Measurements from ENCODE around the gene CBFB. TPM values are rescaled to one million over a fixed set of nuclear protein-coding genes. Genes with fewer than 3 reads are reported as not detected.

The CBFB gene
- total RNA-seq, 2 experiments from 2014 or later, result 140 to 147 TPM

DNA sequence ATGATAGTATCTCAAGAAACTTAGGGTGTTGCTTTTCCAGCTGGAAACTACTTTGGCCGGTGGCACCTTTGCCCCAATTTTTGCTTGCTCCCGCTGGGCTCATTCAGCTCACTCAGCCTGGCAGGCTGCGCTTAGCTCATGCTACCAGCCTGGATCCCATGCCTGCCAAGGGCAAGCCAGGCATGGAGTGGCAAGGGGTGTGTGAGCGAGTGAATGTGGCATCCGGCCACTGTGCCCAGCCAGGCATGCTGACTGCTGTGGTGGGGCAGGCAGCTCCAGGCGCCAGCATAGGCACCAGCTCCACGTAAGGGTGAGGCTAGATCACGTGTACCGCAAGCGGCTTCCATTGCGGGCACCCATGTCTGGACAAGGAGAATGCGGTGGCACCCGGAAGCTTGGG lies 112.4 kb downstream of the CBFB start:
- CTCF ChIA-PET, result interaction anchor here (1.1 to 1.6 kb wide), 3 partner anchors 11 to 16 kb away, joined by 4 to 8 read pairs (median 4); no protein-coding TSS in a partner anchor

DNA sequence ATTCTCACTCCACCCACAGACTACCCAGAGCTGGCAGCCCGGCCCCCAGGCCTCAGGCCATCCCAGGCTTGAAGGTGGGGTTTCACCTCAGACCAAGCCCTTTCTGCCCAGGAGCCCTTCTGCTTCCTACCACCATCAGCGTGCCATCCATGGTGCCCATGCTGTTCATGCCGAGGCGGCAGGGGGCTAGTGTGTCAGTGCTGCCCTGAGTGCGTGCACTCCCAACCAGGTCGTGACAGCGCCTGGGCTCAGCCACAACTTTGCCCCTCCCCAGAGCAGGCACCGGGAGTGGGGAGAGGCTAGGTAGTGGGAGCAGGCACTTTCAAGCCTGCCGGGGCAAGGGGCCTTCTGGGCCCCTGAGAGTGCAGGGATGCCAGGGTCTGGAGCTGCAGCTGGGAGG lies 113.4 kb downstream of the CBFB start:
- POLR2A ChIA-PET, result no interaction called here
- CTCF ChIA-PET, result interaction anchor here (1.6 kb wide), 1 partner anchor 13 kb away, joined by 8 read pairs; no protein-coding TSS in a partner anchor

More for the DNA sequence above, 112.4 kb downstream of the CBFB start:
- POLR2A ChIA-PET, result no interaction called here

DNA sequence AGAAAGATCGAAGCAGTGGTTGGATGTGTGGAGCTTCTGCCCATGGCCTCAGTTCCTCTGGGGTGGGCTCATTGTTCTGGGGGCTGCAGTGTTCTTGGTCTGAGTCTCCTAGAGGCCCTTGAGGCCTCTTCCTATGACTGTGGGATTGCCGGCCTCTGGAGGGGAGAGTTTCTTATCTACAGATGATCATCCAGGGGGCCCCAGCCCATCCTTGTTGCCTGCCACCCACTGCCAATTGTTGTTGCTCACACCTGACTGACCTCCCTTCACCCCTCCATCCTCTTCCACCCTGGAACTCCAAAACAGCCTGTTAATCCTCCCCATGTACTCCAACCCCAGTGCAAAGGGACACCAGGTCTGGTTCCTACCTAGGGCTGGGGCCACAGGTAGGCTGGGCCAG lies 116.0 kb downstream of the CBFB start:
- CTCF ChIA-PET, result interaction anchor here (1.6 kb wide), 1 partner anchor 10 kb away, joined by 5 read pairs; no protein-coding TSS in a partner anchor
- POLR2A ChIA-PET, result no interaction called here

DNA sequence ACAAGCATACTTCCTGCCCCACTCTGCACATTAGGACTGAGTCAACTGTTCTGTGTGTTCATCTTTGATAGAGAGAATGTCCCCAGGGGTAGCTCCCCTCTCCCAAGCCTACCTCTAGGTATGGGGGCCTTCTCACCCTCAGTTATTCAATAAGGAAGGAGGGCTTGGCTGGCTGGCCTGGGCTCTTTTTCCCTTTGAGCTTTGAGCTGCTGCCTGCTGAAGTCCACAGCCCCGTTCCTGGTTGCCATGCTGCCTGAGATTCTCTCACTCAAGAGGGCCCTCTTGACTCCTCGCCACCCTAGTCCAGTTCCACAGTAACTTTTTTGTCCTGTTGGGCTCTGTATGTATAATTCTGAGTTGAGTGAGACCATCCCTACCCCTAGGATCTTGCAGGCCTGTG lies 116.8 kb downstream of the CBFB start:
- CTCF ChIA-PET, result interaction anchor here (1.6 kb wide), 1 partner anchor 9 kb away, joined by 5 read pairs; no protein-coding TSS in a partner anchor
- POLR2A ChIA-PET, result no interaction called here

DNA sequence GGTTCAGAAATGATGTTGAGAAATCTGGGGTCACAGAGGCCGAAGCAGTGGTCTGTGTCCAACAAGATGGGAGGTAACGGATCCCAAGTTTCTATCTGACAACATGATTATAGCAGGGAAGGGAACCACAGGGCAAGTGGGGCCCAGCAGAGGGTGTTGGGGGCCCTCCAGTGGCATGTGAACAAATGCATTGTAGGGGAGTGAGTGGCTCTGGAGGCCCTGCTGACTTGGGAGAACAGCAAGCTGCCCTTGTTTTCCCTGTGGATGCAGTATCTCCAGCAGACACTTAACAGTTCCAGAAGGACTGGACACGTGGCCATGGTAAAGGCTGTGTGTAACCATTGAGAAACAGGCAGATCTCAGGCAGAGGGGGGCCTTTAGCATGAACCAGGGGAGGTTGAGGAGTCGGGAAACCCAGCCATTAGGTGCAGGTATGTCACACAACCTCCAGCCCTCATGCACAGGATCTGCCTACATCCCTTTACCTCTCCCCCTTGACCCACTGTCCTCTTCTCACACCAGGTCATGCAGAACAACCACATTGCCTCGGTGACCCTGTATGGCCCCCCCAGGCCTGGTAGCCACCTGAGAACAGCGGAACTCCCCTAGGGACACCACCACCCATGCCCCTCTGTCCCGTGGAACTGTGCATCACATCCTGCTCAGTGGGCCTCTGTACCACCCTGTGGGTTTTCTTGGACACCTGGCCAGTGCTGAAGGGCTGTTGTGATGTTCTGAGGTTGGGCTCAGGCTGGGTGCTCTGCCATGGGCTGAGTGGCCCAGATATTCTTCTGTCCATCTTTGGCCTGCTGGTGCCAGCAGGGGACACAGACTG lies 117.8 kb downstream of the CBFB start:
- CTCF ChIA-PET, result interaction anchor here (0.9 kb wide), 1 partner anchor 133 kb away, joined by 3 read pairs; no protein-coding TSS in a partner anchor
- POLR2A ChIA-PET, result no interaction called here

DNA sequence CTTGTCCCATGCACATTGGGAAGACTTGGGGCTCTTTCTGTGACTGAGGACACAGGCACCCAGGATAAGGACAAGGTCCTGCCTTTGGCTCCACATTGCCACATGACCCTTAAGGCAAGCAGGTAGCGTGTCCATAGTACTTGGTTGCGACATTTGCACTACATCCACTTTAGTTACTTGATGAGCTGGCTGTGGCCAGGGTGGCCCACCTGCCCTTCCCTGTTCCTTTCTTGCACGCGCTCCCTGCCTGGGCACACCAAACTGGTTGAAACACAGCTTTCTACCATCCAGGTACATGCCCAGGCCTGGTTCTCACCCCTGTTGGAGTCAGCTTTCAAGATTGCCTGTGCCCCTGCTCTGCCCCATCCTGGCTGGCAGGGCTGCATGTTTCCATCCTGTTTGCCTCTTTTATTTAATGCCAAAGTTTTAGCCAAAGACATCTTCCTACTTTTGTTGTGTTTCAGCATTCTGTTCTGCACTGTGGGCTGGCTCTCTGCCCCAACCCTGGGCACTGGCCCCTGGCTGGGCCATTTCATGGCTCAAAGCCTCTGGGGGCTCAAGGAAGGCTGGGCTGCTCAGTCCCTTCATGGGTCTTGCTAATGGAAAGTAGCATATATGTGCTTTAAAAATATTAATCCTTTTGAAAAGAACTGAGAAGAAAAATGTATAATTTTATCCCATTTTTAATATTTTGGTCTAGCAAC lies 118.6 kb downstream of the CBFB start:
- POLR2A ChIA-PET, result no interaction called here
- CTCF ChIA-PET, result interaction anchor here (0.9 kb wide), 1 partner anchor 134 kb away, joined by 3 read pairs; no protein-coding TSS in a partner anchor

DNA sequence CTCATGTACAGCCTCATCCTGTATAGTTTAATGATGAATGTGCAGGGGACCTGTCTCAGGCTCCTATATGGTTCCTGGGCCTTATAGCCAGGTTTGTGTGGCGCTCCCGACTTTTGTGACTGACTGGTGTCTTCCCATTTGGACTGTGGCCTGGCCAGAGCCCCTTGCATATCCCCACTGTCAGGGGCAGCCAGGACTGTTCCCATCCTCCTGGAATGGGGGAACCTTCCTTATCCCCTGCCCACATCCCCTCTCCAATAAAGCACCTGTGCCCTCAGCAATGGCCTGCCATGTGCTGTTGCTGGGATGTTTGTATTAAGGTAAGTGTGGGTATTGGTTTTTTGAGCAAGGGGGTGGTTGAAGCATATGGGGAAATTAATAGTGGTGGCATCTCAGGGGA lies 119.3 kb downstream of the CBFB start:
- ChIA-PET POLR2A (no interaction called here), CTCF (no interaction called here)

DNA sequence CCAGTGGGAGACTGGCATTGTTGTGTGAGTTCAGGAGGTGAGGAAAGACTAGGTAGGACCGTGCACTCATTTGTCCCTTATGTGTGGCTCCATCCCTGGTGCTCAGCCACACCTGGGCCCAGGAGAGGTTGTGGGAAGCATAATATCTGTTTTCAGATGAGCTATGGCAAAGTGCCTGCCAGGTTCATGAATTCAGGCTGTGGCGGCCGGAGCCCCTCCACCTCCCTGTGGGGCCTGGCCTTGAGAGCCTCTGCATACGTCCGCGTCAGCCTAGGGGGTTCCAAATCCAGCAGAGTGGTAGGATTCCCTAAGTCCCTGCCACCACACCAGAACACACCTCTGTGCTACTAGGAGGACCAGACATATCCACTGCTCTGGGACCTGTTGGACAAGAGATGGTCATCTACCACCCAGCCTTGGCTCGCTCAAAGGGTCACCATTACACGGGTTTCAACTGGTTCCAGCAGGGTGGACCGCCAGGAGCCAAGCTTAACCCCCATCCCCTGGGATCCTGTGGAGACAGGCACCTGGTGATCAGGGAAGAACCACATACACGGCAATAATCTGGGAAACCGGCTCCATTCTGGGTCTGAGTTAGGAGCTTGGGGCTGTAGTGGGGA lies 119.8 kb downstream of the CBFB start:
- ChIA-PET POLR2A (no interaction called here), CTCF (interaction anchor here (0.6 kb wide), 1 partner anchor 21 kb away, joined by 3 read pairs; the partner anchor contains the start of gene NOL3)

DNA sequence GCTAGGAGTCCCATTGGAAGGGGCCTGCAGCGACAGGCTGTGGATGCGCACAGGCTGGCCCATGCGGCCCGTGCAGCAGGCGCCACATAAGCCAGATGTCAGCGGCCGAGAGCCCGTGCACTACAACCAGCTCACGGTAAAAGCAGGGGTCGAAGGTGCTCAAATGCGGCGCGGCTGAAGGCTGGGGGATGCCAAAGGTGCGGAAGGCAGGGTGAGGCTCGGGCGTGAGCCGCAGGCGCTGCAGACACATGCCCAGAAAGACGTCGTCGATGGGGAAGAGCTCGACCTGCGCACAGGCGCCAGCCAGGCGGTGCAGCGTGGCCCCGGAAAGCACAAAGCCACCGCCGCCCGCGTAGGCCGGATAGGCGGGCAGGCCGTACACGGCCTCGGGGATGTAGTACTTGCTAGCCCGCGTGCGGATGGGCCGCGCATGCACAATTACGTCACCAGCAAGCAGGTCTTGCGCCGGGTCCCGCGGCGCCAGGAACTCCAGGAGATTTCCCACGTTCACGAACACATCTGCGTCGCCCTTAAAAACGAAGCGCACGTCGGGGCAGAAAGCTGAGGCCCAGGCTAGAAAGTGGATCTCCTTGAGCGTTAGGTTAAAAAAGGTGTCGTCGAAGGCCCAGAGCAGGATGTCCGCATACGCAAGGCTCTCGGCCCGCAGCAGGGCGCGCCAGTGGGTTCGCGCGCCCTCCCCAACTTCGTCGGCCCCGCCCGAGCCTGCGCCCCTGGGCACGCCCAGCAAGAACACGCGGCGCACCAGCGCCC lies 120.5 kb downstream of the CBFB start:
- CTCF ChIA-PET, result interaction anchor here (0.6 to 2.2 kb wide), 3 partner anchors 21 to 159 kb away, joined by 3 to 13 read pairs (median 3); partner anchors contain the start of gene NOL3
- POLR2A ChIA-PET, result no interaction called here

DNA sequence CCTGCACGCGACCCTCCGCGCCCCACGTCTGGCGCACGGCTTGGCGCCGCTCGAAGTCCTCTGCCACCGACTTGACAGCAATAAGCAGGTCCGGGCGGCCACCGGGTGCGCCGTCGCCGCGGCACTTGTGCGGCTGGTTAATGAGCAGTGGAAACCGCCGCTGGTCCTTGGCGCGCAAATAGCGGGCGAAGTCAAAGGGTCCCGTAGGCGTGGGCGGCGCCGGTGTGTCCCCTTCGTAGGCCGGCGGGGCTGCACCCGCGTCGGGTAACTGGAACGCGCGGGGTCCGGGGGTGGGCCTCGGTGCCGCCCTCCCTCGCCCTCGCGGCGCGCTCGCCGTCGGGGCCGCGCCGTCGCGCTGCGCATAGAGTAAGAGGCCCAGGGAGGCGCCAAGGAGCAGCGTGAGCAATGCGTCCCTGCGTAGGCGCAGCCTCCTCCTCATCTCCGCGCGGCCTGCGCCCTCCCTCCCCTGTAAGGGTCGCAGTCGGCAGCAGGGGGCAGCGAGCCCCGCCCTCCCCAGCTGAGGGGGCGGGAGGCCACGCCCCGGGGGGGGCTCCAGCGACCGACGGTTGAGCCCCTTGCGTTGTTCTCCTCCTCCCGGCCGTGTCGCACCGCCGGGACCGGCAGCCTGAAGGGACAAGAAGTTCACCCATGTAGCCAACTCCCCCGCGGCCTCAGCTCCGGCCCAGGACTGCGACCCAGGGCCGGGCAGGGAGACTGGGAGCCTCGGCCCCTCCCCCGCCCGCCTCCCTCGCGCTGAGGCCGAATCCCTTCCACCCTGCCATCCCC lies 121.3 kb downstream of the CBFB start:
- POLR2A ChIA-PET, result interaction anchor here (1.3 kb wide), 1 partner anchor 133 kb away, joined by 3 read pairs; no protein-coding TSS in a partner anchor
- CTCF ChIA-PET, result interaction anchor here (0.7 to 2.2 kb wide), 7 partner anchors 25 to 174 kb away, joined by 3 to 13 read pairs (median 4); no protein-coding TSS in a partner anchor

Other genes with a start within 250 kb of the CBFB start
- under 1 TPM in 1 of 2 experiments, not detected in 1; 0.30 TPM for gene TERB1, start 227.6 kb upstream of the CBFB start, total RNA-seq
- 100 to 1,000 TPM; 111 to 122 TPM for gene NAE1, start 198.2 kb upstream of the CBFB start, total RNA-seq
- gene CA7, start 184.7 kb upstream of the CBFB start, total RNA-seq, result not detected
- gene PDP2, start 148.6 kb upstream of the CBFB start, total RNA-seq, result 10 to 100 TPM; 28.9 to 30.4 TPM
- gene CDH16, start 110.3 kb upstream of the CBFB start, total RNA-seq, result not detected
- gene RRAD, start 103.6 kb upstream of the CBFB start, total RNA-seq, result under 1 TPM; 0.32 to 0.50 TPM
- 100 to 1,000 TPM; 174 to 177 TPM for gene CIAO2B, start 94.7 kb upstream of the CBFB start, total RNA-seq
- gene CES2, start 93.6 kb upstream of the CBFB start, total RNA-seq, result 10 to 100 TPM; 25.0 to 28.7 TPM
- gene CES3, start 67.9 kb upstream of the CBFB start, total RNA-seq, result under 1 TPM; 0.31 to 0.57 TPM
- 1 to 10 TPM; 4.5 to 5.2 TPM for gene CES4A, start 40.6 kb upstream of the CBFB start, total RNA-seq
- gene PHAF1, start 80.8 kb downstream of the CBFB start, total RNA-seq, result 10 to 100 TPM; 18.1 to 20.0 TPM
- 1 to 10 TPM; 2.0 to 2.1 TPM for gene B3GNT9, start 121.8 kb downstream of the CBFB start, total RNA-seq
- 10 to 100 TPM; 18.0 to 19.0 TPM for gene TRADD, start 130.8 kb downstream of the CBFB start, total RNA-seq
- gene FBXL8, start 130.8 kb downstream of the CBFB start, total RNA-seq, result 10 to 100 TPM; 11.8 to 12.2 TPM
- 10 to 100 TPM in 1 of 2 experiments, 1 to 10 TPM in 1; 7.6 to 11.4 TPM for gene HSF4, start 135.6 kb downstream of the CBFB start, total RNA-seq
- gene NOL3, start 141.4 kb downstream of the CBFB start, total RNA-seq, result 1 to 10 TPM; 4.9 to 5.2 TPM
- 10 to 100 TPM; 18.6 to 22.4 TPM for gene MATCAP1, start 154.8 kb downstream of the CBFB start, total RNA-seq
- under 1 TPM in 1 of 2 experiments, not detected in 1; 0.19 TPM for gene EXOC3L1, start 161.0 kb downstream of the CBFB start, total RNA-seq
- 100 to 1,000 TPM; 146 to 151 TPM for gene E2F4, start 163.0 kb downstream of the CBFB start, total RNA-seq
- 1 to 10 TPM; 5.5 to 5.8 TPM for gene ELMO3, start 170.0 kb downstream of the CBFB start, total RNA-seq
- 10 to 100 TPM; 61.2 to 61.7 TPM for gene TMEM208, start 198.0 kb downstream of the CBFB start, total RNA-seq
- gene FHOD1, start 218.3 kb downstream of the CBFB start, total RNA-seq, result 100 to 1,000 TPM; 113 to 118 TPM
- 1 to 10 TPM; 6.7 to 7.8 TPM for gene SLC9A5, start 219.8 kb downstream of the CBFB start, total RNA-seq

Measured in activated CD8-positive, alpha-beta memory T cell treated with anti-CD3 and anti-CD28 coated beads for 36 hours (primary cell).